ENCODE results near the gene ZNF230.

ZNF230 gene

GRCh38 chr19:44002566-44003460, at the start of gene ZNF230:
Gene ZNF230, plus strand, starts transcription at chr19:44002957. Its CDS starts 4,122 bp downstream, at chr19:44007079.
- peak; percentile 94 for DNase-seq

DNA sequence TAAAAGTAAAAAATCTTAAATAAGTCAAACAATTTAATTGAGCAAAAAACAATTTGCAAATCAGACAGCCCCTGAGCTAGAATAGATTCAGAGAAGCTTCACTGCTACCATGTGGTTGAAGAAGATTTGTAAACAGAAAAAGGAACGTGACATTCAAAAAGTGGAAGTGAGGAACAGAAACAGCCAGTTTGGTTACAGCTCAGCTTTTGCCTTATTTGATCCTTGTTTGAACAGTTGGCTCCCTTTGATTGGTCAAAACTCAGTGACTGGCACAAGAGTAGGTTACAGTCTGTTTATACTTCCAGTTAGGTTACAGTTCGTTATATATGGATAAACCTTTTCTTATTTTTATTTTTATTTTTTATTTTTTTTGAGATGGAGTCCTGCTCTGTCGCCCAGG, 45.9 kb upstream of the ZNF230 start:
- no peak for DNase-seq

DNA sequence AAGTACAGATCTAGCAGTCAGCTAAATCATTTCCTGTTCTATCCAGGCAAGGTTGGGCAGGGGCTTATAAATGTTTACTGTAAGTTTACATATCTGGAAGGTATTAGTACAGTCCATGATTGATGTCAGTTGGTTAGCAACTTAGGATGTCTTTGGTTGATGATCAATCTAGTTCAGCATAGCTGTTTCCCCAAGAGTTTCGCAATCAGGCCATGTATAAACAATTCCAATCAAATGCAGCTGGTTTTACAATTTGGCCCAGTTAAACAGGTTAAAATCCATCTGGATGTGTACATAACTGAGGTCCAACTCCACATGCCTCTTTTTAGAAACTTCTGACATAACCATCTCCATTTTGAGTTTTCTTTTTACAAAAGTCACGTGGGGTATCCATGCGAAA, 44.9 kb upstream of the ZNF230 start:
- no peak for DNase-seq

DNA sequence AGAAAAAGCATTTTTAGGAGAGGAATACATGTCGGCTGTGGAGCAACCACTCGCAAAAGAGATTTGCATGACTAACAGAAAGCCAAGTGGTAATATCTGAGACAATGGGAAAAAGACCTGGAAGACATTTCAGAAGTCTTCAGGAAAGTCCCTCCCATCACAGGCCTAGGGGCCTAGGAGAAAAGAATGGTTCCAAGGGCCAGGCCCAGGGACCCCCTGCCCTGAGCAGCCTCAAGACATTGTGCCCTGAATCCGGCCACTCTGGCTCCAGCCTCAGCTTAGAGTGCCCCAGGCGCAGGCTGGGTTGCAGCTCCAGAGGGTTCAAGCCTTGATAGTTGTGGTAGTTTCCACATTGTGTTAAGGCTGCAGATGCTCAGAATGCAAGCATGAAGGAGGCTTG, 42.3 kb upstream of the ZNF230 start:
- no peak for DNase-seq

GRCh38 chr19:43966079-43966694, 36.6 kb upstream of the ZNF230 start:
- DNase-seq, result no peak

DNA sequence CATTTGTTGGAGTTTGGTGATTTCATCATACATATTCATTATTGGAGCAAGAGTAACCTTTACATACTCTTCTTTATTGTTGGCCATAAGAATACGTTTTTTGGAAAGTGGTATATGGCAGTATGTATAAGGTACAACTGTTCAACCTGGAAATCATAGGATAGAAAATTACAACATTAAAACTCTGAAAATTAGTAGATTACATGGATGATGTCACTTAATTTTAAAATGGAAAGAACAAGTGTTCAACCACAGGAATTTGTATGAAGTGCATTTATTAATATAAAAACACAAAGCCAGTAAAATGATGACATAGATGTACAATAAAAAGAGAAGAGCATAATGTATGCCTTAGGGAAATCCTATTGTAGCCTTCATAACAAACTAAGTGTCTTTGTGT, 26.0 kb upstream of the ZNF230 start:
- DNase-seq, result no peak

DNA sequence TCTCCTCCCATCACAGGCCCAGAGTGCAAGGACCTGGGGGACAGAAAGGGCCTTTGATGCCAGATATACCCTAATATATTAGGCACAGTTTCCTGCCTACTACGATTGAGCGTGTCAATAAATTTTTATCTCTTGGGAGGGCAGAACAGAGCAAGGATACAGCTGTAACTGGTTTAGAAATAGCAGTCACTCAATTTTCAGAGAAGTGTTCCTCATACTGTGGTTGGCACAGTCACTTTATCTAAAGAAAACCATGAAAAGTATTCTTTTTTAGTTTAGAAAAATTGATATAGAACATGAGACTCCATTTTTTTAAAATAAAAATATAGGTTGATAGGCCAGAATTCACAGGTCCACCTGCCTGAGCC, 19.2 kb upstream of the ZNF230 start:
- no peak for DNase-seq

DNA sequence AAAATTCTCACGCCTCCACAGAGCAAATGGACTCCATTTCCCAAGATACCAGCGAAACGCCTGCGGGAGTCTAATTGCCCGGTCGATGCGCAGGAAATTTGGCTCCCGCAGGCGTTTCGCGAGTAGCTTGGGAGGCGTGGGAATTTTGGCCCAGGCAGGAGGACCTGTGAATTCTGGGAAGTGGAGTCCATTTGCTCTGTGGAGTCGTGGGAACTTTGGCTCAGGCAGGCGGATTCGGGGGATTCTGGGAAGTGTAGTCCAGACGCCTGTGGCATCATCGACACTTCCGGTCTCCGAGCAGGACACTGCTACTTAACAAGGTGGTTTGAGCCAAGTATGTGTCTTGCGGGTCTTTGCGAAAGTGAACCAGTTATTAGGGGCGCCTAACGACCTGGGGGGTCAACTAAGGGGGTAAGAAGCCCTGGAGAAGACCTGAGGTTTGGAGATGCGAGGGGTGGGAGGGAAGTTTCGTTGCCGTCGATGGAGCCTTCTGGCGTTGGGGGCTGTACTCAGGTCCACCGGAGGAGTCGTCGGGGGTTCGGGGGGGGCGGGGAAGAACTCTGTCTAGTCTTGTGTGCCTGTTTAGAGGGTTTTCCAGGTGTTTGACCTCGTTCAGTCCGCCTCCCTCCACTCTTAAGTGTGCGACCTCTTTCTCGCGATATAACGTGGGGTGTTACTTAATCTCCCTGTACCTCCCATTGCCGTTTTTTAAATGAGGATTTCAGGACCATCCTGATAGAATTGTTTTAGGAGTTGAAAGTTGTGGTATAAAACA, 18.7 kb upstream of the ZNF230 start, which contains the start of gene ZNF155:
TSS of gene ZNF155 (plus strand) at position 277 of the 775 bp plus-strand sequence. CDS start 4,356 bp downstream, outside the sequence.
- peak; percentile 84 for DNase-seq

DNA sequence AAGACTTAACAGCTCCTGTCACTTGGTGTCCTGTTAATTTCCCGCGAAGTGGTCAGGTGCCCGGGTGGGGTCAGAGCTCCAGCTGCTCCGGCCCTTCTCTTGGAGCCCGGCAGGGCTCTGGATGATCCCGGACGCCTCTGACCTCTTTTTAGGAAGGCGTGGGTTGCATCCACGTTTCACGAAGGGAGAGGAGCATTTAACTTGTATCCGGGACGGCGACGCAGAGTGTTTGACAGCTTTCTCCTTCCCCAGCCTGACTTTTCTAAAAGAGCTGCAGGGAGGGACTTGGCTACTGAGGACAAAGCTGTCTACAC, 18.1 kb upstream of the ZNF230 start:
- no peak for DNase-seq

GRCh38 chr19:43997631-43998290, 5.0 kb upstream of the ZNF230 start:
- DNase-seq, result no peak

GRCh38 chr19:44002212-44002565, 568 bp upstream of the ZNF230 start:
- no peak for DNase-seq

DNA sequence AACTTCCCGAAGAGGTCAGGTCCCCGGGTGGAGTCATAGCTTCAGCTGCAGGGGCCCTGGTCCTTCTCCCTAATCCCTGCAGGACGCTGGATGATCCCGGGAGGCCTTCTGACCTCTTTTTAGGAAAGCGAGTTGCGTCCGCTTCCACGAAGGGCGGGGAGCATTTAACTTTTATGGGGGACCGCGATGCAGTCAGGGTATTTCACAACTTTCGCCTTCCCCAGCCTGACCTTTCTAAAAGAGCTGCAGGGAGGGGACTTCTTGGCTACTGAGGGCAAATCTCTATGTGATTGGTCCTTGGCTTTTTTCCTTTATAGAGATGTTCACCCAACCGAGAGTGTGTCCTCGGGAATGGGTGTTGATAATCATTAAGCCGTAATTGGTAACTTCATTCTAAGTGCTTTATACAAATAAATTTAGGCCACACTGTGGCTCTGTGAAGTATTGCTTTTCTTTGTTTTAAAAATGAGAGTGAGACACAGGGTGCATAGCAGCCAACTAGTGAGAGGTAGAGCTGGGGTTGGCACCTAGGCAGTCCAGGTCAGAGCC, 778 bp downstream of the ZNF230 start:
- peak; percentile 16 for DNase-seq

DNA sequence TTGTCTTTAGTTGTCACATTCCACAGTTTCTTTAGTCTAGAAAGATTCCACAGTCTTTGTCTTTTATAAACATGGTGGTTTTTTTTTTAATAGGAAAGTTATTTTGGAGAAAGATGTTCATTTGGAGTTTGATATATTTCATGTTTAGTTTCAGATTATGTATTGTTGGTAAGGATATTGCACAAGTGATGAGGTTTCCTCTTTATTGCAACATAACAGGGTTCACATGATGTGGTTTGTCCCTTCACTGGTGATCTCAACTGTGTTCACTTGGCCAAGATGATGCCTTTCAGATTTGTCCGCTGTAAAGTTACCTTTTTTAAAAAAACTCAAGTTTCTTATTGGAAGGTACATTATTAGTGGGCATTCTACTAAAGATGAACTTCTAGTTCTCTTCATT, 3.2 kb downstream of the ZNF230 start:
- no peak for DNase-seq

DNA sequence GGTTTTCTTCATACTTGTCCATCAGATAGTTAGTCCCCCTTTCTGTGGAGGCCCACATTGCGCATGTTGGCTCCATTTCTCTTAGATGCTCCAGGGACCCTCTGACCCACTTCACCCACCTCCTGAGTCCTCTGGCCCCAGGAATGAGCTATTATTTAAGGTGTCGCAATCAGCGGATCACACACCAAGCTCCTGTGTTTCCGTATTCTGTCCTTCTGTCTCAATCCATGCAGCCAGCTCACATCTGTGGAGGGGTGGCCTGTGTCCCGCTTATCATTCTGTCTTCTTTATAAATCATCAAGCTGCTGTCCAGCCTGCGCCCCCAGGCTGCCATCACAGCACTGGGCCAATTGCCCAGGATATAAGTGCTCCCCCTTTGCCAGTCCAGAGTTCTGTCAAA, 4.7 kb downstream of the ZNF230 start:
- DNase-seq, result no peak

DNA sequence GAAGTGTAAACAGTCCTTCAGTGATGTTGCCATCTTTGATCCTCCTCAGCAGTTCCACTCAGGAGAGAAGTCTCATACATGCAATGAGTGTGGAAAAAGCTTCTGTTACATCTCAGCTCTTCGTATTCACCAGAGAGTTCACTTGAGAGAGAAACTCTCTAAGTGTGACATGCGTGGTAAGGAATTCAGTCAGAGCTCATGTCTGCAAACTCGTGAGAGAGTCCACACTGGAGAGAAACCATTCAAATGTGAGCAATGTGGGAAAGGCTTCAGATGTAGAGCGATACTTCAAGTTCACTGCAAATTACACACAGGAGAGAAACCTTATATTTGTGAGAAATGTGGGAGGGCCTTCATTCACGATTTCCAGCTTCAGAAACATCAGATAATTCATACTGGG, 7.7 kb downstream of the ZNF230 start:
- DNase-seq, result no peak

GRCh38 chr19:44019498-44019897, 16.7 kb downstream of the ZNF230 start:
- no peak for DNase-seq

- no peak for DNase-seq
These were observed 18.5 kb downstream of the ZNF230 start for GRCh38 chr19:44021221-44021620.

- no peak for DNase-seq
These were observed 22.1 kb downstream of the ZNF230 start for GRCh38 chr19:44024900-44025216.

GRCh38 chr19:44025217-44025936, 22.6 kb downstream of the ZNF230 start, which contains the start of gene ZNF222:
Gene ZNF222, plus strand, starts transcription at chr19:44025379. Its CDS starts 58 bp downstream, at chr19:44025437.
- DNase-seq, result peak; percentile 86

GRCh38 chr19:44026622-44027021, 23.9 kb downstream of the ZNF230 start:
- no peak for DNase-seq

DNA sequence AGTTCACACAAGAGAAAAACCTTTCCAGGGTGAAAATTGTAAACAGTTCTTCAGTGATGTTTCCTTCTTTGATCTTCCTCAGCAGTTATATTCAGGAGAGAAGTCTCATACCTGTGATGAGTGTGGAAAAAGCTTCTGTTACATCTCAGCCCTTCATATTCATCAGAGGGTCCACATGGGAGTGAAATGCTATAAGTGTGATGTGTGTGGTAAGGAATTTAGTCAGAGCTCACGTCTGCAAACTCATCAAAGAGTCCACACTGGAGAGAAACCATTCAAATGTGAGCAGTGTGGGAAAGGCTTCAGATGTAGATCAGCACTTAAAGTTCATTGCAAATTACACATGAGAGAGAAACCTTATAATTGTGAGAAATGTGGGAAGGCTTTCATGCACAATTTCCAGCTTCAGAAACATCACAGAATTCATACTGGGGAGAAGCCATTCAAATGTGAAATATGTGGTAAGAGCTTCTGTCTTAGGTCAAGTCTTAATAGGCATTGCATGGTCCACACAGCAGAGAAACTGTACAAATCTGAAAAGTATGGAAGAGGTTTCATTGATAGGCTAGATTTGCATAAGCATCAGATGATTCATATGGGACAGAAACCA, 29.3 kb downstream of the ZNF230 start:
- DNase-seq, result no peak

DNA sequence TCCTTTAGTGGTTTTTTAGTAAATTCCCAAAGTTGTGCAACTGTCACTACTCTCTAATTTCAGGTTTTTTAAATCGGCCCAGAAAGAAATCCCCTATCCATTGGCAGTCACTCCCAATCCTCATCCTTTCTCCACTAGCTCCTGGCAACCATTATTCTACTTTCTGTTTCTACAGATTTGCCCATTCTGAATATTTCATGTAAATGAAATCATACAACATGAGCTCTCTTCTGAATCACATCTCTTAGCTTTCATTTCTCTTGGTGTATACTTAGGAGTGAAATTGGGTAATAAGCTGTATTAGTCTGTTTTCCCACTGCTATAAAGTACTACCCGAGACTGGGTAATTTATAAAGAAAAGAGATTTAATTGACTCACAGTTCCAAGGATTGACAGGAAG, 39.4 kb downstream of the ZNF230 start:
- DNase-seq, result no peak
